GM13976 (cell line): Measurements from ENCODE around the gene FBL.

Experiments used
- DNase-seq: peaks from one replicate; pipeline ENCODE4 v3.0.0; 2012; ENCODE audit warnings: low spot score
- in situ Hi-C: fragments of 300-500 bp; cut with MboI; formaldehyde crosslinking; loops from one replicate; pipeline ENCODE4 v1.12.0; 2022; ENCODE audit warnings: low sequenced_read_pairs, mixed read lengths, inconsistent platforms; ENCODE audit not compliant: unreplicated experiment
- TF ChIP-seq, protein P1 (sequence below): IDR thresholded peaks from 2 replicates; pipeline ENCODE4 v1.5.1; 2012; ENCODE audit warnings: borderline replicate concordance, mild to moderate bottlenecking; ENCODE audit not compliant: insufficient read depth; ENCODE audit errors: extremely low read depth, missing control alignments, control extremely low read depth

The FBL gene

DNA sequence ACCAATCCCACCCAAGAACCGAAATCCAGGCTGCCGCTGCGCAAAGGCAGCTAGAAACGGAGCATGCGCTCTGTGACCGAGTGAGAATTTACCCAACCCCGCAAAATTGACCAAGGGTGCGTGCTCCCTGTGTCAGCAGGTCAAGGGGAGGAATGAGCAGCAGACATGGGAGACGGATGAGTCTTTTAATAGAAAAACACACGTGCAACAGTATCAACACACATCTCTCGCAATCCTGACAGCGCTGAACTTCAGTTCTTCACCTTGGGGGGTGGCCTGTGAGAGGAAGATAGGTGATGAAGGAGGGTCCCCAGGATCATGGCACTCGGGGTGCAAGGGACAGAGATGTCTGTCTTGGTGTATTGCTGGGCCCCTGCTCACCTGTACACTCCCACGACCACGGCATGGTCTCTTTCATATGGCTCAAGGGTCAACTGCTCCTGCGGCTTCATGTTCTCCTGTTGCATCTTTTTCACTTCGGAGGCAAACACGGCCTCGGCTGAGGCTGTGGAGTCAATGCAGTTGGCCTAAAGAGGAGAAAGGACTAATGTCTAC is 11.8 kb downstream of the FBL start:
- no peak for DNase-seq
- TF ChIP-seq, protein P1, sequence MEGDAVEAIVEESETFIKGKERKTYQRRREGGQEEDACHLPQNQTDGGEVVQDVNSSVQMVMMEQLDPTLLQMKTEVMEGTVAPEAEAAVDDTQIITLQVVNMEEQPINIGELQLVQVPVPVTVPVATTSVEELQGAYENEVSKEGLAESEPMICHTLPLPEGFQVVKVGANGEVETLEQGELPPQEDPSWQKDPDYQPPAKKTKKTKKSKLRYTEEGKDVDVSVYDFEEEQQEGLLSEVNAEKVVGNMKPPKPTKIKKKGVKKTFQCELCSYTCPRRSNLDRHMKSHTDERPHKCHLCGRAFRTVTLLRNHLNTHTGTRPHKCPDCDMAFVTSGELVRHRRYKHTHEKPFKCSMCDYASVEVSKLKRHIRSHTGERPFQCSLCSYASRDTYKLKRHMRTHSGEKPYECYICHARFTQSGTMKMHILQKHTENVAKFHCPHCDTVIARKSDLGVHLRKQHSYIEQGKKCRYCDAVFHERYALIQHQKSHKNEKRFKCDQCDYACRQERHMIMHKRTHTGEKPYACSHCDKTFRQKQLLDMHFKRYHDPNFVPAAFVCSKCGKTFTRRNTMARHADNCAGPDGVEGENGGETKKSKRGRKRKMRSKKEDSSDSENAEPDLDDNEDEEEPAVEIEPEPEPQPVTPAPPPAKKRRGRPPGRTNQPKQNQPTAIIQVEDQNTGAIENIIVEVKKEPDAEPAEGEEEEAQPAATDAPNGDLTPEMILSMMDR, result no peak
- in situ Hi-C loops, result no loop called here

DNA sequence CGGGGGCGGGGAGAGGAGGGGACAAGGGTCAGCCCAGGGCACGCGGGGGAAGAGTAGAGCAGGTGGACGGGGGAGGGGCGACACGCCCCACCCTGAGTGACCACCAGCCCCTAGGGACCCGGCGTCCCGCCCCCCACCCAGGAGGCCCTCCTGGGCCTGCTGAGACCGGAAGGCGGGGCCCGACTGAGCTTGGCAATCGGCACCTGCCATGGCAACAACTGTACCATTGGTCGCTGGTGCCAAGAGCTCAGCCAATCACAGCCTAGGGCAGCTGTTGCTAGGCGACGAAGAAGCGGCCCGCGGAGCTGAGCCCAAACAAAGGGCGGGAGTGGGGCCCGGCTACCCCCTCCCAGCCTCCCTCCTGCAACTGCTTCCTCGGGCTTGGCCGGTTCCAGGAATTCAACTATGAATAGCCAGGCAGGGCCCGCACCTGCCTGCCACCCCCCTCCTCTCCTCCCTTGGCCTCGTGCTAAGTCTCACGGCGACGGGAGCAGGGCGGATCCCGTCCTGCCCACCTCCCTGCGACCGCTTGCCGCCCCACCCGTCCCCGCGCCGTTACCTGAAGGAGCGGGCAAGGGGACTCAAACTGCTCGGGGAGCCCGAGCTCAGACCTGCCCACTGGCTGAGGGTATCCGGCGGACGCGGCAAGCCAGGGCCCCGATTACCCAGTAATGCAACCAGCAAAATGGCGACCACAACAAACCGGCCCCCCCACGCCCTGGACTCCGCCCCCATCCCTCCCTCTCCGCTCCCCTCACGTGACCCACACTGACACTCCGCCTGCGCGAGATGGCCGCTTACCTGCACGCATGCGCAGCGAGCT is 12.5 kb downstream of the FBL start, which contains the start of gene DYRK1B:
DYRK1B (minus strand) TSS at position 699 of the 823 bp plus-strand sequence. CDS start 2,295 bp downstream, outside the sequence.
- in situ Hi-C loops, result no loop called here
- TF ChIP-seq, protein P1, result no peak
- DNase-seq, result peak; percentile 98

DNA sequence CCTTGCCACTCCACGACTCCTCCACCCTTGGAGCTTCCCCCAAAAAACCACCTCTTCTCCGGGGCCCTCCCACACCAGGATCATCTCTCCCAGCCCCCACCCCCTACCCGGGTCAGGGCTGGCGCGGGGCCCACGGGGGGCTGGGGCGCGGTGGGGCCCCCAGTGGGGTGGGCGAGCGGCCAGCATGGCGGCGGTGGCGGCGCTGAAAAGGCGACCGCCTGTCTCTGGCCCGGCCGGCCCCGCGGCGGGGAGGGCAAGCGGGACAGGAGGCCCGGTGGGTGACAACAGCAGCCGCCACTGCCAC is 13.1 kb downstream of the FBL start:
- in situ Hi-C loops, result no loop called here
- DNase-seq, result no peak
- TF ChIP-seq, protein P1, result no peak

DNA sequence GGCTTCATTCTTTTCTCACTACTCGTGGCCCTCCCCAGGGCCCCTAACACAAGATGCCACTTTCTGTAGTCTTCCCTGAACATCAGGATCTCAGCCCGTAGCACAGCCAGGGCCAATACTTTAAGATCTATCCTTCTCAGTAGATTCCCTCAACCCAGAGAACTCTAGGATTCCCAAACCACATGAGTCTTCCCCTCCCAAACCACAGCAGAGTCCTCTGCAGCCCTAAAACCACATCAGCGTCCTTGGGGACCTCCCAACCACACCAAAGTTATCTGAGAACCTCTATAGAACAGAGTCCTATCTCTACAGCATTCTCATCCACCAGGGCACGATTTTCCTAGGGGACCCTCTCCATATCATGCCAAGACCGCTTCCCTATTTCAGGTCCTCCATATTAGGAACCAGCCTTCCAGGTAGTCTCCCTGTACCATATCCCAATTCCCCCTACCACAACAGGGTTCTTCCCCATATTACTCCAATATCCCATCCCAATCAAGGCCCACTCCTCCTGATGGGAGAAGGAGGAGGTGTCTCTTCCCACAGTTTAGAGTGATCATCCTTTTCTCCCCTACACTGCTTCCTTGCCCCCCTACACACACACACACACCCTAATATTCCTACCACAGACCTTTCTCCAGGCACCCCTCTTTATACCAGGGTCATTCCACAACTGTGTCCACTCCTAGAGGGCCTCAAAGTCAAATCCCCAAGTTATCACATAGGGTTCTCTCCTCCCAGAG is 13.7 kb downstream of the FBL start:
- in situ Hi-C loops, result no loop called here
- TF ChIP-seq, protein P1, result no peak
- peak; percentile 25 for DNase-seq

DNA sequence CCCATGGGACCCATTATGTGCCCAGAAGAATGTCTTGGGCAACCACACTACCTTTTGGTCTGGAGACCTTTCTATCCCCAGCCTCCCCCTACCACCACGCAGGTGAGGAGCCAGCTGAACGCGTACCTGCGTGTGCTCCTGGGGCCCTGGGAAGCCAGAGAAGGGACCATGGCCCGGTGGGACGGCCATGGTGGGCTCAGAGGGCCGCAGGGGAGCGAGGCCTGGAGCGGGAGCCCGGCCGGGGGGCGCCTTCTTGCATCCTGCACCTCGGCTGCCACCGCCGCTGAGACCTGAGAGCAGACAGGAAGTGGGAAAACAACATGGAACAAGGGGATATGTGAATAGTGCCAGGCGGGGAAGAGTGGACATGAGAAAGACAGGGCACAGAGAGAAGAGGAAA is 14.5 kb downstream of the FBL start:
- peak; percentile 14 for DNase-seq
- in situ Hi-C loops, result no loop called here
- TF ChIP-seq, protein P1, result no peak

DNA sequence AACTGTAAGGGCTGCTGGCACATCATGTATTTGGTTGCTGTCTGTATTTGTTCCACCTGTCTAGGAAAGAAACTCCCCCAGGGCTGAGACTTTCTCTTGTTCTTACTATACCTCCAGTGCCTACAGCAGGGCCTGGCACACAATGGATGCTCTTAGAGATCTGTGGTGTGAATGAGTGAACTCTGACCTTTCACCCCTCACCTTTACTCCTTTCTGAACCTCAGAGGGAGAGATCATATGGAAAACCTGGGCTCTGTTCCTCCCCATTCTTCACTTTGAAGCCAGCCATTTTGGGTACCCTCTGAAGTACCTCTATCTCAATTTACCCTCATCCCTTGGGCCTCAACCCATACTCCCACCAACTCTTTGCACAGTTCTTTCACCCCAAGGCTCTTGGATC is 15.3 kb downstream of the FBL start:
- TF ChIP-seq, protein P1, result no peak
- in situ Hi-C loops, result no loop called here
- DNase-seq, result no peak
